ENCODE results near the gene MYH11.

Gene MYH11

GRCh38 chr16:15785386-15786059 lies 71.3 kb downstream of the MYH11 start:
- POLR2A ChIA-PET: no interaction called here
- no peak for TF ChIP-seq CTCF (IDR thresholded peaks at IDR 0.05; ENCODE audit: control extremely low read depth, extremely low read depth, low read depth, missing control alignments)

GRCh38 chr16:15783985-15784384 lies 72.8 kb downstream of the MYH11 start:
- ChIA-PET POLR2A (no interaction called here), CTCF (interaction anchor here (1.0 to 2.5 kb wide), 3 partner anchors 9 to 37 kb away, joined by 3 to 8 read pairs (median 5); no protein-coding TSS in a partner anchor)
- DNase-seq (ENCODE audit: extremely low spot score): no peak
- no peak for TF ChIP-seq CTCF (IDR thresholded peaks at IDR 0.05; ENCODE audit: control extremely low read depth, extremely low read depth, low read depth, missing control alignments)

More at GRCh38 chr16:15785386-15786059, 71.3 kb downstream of the MYH11 start:
- no peak for DNase-seq (ENCODE audit: extremely low spot score)
- CTCF ChIA-PET: no interaction called here

- no peak for DNase-seq (ENCODE audit: extremely low spot score)
- TF ChIP-seq CTCF (IDR thresholded peaks at IDR 0.05; ENCODE audit: control extremely low read depth, extremely low read depth, low read depth, missing control alignments): no peak
- ChIA-PET CTCF (interaction anchor here (0.9 to 2.5 kb wide), 4 partner anchors 10 to 39 kb away, joined by 3 to 8 read pairs (median 4); no protein-coding TSS in a partner anchor), POLR2A (no interaction called here)
Measured at GRCh38 chr16:15782573-15783365, 74.1 kb downstream of the MYH11 start.

- CTCF ChIA-PET: interaction anchor here (0.9 kb wide), 1 partner anchor 39 kb away, joined by 4 read pairs; no protein-coding TSS in a partner anchor
- POLR2A ChIA-PET: no interaction called here
- DNase-seq (ENCODE audit: extremely low spot score): no peak
- TF ChIP-seq CTCF (IDR thresholded peaks at IDR 0.05; ENCODE audit: control extremely low read depth, extremely low read depth, low read depth, missing control alignments): no peak
Measured at GRCh38 chr16:15781650-15782049, 75.2 kb downstream of the MYH11 start.

- no peak for TF ChIP-seq CTCF (IDR thresholded peaks at IDR 0.05; ENCODE audit: control extremely low read depth, extremely low read depth, low read depth, missing control alignments)
- ChIA-PET POLR2A (no interaction called here), CTCF (no interaction called here)
- no peak for DNase-seq (ENCODE audit: extremely low spot score)
Measured at GRCh38 chr16:15780805-15781204, 76.0 kb downstream of the MYH11 start.

GRCh38 chr16:15779664-15780351 lies 77.0 kb downstream of the MYH11 start:
- DNase-seq (ENCODE audit: extremely low spot score): no peak
- CTCF ChIA-PET: no interaction called here
- no peak for TF ChIP-seq CTCF (IDR thresholded peaks at IDR 0.05; ENCODE audit: control extremely low read depth, extremely low read depth, low read depth, missing control alignments)
- POLR2A ChIA-PET: interaction anchor here (0.5 kb wide), 1 partner anchor 1446 kb away, joined by 3 read pairs; no protein-coding TSS in a partner anchor
